GM13977 (cell line): Measurements from ENCODE around the gene CHURC1.

Source experiments
- DNase-seq: peaks from one replicate; pipeline ENCODE4 v3.0.0; 2012; ENCODE audit warnings: low spot score
- in situ Hi-C: fragments of 300-500 bp; cut with MboI; formaldehyde crosslinking; loops from one replicate; pipeline ENCODE4 v1.12.0; 2022; ENCODE audit warnings: low sequenced_read_pairs, low pct_unique_long_range_greater_than_20kb, mixed read lengths, inconsistent platforms; ENCODE audit not compliant: unreplicated experiment
- TF ChIP-seq, protein P1 (sequence below): IDR thresholded peaks from 2 replicates; pipeline ENCODE4 v1.5.1; 2012; ENCODE audit warnings: mild to moderate bottlenecking, control low read depth; ENCODE audit not compliant: insufficient read depth; ENCODE audit errors: extremely low read depth, missing control alignments

CHURC1 gene

DNA sequence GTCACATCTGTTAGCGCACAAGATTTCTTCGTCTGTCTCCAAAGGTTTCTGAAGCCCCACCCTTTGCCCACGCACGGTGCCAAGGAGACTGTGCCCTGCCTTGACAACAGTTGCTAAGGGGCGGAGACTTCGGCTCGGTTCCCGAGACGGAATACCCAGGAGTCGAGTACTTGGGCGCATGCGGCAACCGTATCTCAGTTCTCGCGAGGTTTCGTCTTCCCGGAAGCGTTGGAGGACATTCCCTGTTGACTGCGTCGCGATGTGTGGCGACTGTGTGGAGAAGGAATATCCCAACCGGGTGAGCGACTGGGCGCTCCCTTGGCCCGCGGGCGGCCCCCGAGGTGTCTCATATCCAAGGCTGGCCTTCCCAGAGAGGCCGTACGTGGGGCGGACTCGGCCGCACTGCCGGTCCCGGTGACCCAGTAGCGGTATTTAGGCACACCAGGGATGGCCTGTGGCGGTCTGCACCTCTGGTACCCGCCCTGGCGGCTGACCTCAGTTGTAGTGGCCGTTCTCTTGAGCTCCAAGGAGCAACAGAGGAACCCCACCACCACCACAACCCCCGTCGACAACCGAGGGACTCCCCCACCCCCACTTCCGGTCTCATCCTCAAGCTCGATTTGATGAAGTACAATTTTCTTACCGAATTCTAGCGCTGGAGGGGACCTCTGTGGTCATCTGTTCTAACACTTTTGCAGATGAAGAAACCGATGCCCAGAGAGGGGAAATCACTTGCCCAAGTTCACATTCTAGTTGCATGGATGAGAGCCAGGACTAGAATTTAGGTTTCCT lies at the start of gene CHURC1:
CHURC1 (plus strand) TSS at position 219 of the 792 bp plus-strand sequence; CDS start at position 260, 41 bp downstream.
- DNase-seq: peak; percentile 84
- TF ChIP-seq, protein P1, sequence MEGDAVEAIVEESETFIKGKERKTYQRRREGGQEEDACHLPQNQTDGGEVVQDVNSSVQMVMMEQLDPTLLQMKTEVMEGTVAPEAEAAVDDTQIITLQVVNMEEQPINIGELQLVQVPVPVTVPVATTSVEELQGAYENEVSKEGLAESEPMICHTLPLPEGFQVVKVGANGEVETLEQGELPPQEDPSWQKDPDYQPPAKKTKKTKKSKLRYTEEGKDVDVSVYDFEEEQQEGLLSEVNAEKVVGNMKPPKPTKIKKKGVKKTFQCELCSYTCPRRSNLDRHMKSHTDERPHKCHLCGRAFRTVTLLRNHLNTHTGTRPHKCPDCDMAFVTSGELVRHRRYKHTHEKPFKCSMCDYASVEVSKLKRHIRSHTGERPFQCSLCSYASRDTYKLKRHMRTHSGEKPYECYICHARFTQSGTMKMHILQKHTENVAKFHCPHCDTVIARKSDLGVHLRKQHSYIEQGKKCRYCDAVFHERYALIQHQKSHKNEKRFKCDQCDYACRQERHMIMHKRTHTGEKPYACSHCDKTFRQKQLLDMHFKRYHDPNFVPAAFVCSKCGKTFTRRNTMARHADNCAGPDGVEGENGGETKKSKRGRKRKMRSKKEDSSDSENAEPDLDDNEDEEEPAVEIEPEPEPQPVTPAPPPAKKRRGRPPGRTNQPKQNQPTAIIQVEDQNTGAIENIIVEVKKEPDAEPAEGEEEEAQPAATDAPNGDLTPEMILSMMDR: no peak
- in situ Hi-C loops: no loop called here

DNA sequence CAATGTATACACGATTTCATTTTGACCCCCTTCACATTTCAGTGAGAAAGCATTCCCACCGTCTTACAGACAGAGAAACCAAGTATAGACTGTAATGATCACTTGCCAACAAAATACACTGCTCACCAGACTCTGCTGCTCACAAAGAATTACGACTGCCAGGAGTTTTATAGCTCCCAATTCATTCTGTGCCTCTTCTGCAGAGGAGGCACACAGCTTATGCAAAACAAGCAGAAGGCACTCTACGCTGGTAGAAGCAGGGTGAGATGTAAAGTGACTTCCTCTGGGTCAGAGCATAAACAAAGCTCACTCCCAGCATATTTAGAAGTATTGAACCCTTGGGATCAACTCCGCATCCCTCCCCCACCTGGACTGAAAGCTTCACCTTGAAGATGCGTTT lies 49.1 kb upstream of the CHURC1 start:
- in situ Hi-C loops: no loop called here
- DNase-seq: no peak
- TF ChIP-seq, protein P1: no peak

DNA sequence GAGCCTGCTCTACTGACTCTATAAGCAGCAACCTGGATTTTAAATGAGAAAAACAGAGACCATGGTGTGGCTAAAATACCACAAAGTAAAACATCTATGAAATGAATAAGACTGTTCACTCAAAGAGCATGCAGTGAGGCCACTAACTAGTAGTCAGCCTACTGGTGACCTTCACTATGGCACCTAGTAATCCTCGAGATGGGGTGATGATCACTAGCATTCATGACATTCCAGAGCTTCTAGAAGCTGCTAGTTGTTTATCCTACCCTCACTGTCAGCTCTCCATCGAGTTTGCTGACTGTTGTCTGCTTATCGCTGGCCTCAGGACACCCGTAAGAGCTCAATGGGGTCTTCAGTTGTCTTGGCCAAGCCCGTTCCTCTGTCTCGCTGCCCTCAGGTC lies 48.3 kb upstream of the CHURC1 start:
- in situ Hi-C loops: no loop called here
- DNase-seq: no peak
- TF ChIP-seq, protein P1: no peak

DNA sequence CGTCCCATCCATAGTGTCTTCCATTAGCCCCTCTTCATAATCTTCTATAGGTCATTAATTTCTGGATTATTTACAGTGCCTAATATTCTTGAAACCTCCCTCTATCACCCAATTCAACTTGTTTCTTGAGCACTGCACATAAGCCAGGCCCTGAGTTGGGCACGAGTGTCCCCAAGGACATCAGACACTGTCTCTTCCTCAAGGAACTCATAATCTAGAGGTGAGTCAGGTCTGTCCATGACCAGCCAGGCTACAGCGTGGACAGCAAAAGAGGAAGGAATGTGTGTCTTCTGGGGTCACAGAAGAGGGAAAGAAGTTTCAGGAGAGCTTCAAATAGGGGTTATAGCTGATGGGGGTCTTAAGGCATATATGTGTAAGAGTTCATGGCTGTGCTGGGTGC lies 47.1 kb upstream of the CHURC1 start:
- no peak for DNase-seq
- TF ChIP-seq, protein P1: no peak
- in situ Hi-C loops: no loop called here

DNA sequence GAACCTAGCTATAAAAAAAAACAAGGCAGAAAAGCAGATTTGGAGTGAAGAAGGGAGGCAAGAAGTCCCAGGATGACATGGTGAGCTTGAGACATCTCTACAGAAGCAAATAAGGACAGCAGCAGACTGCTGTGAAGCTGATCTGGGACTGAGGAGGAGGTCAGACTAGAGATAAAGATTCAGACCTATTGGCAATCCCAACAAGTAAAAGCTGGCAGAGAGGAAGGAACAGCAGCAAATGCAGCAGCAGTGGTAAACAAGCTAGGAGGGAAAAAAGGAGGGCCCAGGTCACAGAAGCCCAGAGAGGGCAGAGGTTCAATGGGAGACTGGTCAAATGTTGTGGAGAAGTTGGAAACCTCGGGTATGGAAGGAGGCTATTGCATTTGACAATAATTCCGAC lies 45.9 kb upstream of the CHURC1 start:
- TF ChIP-seq, protein P1: no peak
- no peak for DNase-seq
- in situ Hi-C loops: no loop called here

DNA sequence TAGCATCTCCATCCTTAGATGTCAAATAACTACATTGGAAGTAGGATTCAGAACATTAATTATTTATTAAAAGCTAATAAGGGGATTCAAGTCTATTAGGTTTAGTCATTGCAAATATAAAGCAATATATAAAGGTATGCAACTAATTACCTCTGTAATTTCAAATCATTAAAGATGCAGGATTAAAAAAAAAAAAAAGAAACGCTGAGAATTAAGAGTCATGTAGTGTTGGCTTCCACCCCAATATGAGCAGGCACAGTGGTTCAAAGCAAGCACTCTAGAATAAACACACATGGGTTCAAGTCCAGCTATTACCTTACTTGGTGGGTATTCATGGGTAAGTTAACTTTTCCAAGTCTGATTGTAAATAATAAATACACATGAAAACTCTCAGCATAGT lies 45.4 kb upstream of the CHURC1 start:
- TF ChIP-seq, protein P1: no peak
- in situ Hi-C loops: no loop called here
- no peak for DNase-seq
